Endothelial cell of umbilical vein (primary cell): Measurements from ENCODE around the gene CBX6. TPM values are rescaled to one million over a fixed set of nuclear protein-coding genes. Genes with fewer than 3 reads are reported as not detected.

Experiments used
- BruUV-seq: library from RNA; stranded (reverse); fragments of 400-500 nt; replicated peaks from 2 replicates; lab custom pipeline; 2021; lab: Mats Ljungman, UMichigan
- CTCF ChIA-PET: fragments of 300-600, 350-600 bp; sonication (Branson Sonifier 250); formaldehyde crosslinking; loops from one replicate; lab custom pipeline; 2021; ENCODE audit warnings: antibody characterized with exemption, inconsistent platforms; lab: Charles Lee
- POLR2A ChIA-PET: fragments of 300-600, 350-600 bp; sonication (Branson Sonifier 250); formaldehyde crosslinking; loops from one replicate; lab custom pipeline; 2021; ENCODE audit warnings: antibody characterized with exemption, inconsistent platforms; lab: Charles Lee
- DNase-seq: peaks from one replicate; pipeline ENCODE4 v3.0.0-alpha.2; 2011; ENCODE audit warnings: low read depth, low spot score
- FAIRE-seq: peaks from 2 replicates; lab custom pipeline; 2011; peaks lifted over from hg19 to GRCh38; lab: Jason Lieb, UNC
- H2AFZ ChIP-seq: 2 replicates; pipeline ENCODE4 v1.6.0; 2012; ENCODE audit warnings: low read depth, low read length, control low read depth, inconsistent platforms
- H3K27ac ChIP-seq: 2 replicates; pipeline ENCODE4 v1.5.1; 2011; ENCODE audit warnings: low read depth, mild to moderate bottlenecking, control low read depth, low read length, moderate library complexity; ENCODE audit not compliant: insufficient read depth
- H3K27me3 ChIP-seq, 2 experiments: 2 replicates each; pipeline versions ENCODE4 v1.6.0 to v1.6.1; 2011; ENCODE audit warnings: low read length in 2 of 2, mixed read lengths in 1 of 2; ENCODE audit not compliant: control insufficient read depth in 2 of 2, insufficient read depth in 2 of 2
- H3K36me3 ChIP-seq, 2 experiments: 2 replicates in 1 of 2; 3 replicates in 1 of 2; pipeline ENCODE4 v1.5.1; 2011; ENCODE audit warnings: low read length in 2 of 2, mild to moderate bottlenecking in 1 of 2, moderate library complexity in 1 of 2; ENCODE audit not compliant: control insufficient read depth in 2 of 2, insufficient read depth in 2 of 2; ENCODE audit errors: extremely low read depth in 1 of 2
- H3K4me1 ChIP-seq: 3 replicates; pipeline ENCODE4 v1.5.1; 2011; ENCODE audit warnings: mild to moderate bottlenecking, low read length; ENCODE audit not compliant: control insufficient read depth, insufficient read depth; ENCODE audit errors: extremely low read depth
- H3K4me2 ChIP-seq: 2 replicates; pipeline ENCODE4 v1.6.1; 2011; ENCODE audit warnings: low read length, control low read depth, mixed read lengths; ENCODE audit not compliant: insufficient read depth
- H3K4me3 ChIP-seq, 3 experiments: fragments of 200-600 bp in 1 of 3; sonication (generic), shearing (Covaris generic) in 1 of 3; replicated peaks in 1 of 3; 2 replicates each; pipeline ENCODE4 v1.5.1; 2011 to 2016; ENCODE audit warnings: control low read depth in 3 of 3, low read length in 3 of 3, mild to moderate bottlenecking in 2 of 3, inconsistent platforms in 1 of 3, low read depth in 1 of 3, moderate library complexity in 1 of 3; ENCODE audit not compliant: insufficient read depth in 1 of 3
- H3K79me2 ChIP-seq: 2 replicates; pipeline ENCODE4 v1.6.0; 2012; ENCODE audit warnings: low read length, inconsistent platforms; ENCODE audit not compliant: control insufficient read depth, insufficient read depth
- H3K9ac ChIP-seq: replicated peaks from 2 replicates; pipeline ENCODE3; 2011; ENCODE audit warnings: low read length, control low read depth; ENCODE audit not compliant: insufficient read depth; ENCODE audit errors: extremely low read depth
- H3K9me1 ChIP-seq: replicated peaks from 3 replicates; pipeline ENCODE4 v1.6.0; 2011; ENCODE audit warnings: mild to moderate bottlenecking, low read length; ENCODE audit not compliant: control insufficient read depth, insufficient read depth; ENCODE audit errors: extremely low read depth
- H3K9me3 ChIP-seq: replicated peaks from 2 replicates; pipeline ENCODE4 v1.5.1; 2012; ENCODE audit warnings: low read length, inconsistent platforms; ENCODE audit not compliant: control insufficient read depth, insufficient read depth
- H4K20me1 ChIP-seq: replicated peaks from 2 replicates; pipeline ENCODE3; 2011; ENCODE audit warnings: mild to moderate bottlenecking, low read length; ENCODE audit not compliant: control insufficient read depth, insufficient read depth; ENCODE audit errors: extremely low read depth
- EZH2 ChIP-seq: IDR thresholded peaks from 2 replicates; pipeline ENCODE4 v1.6.1; 2012; ENCODE audit warnings: borderline replicate concordance, low read depth, mild to moderate bottlenecking, moderate library complexity, low read length, inconsistent platforms; ENCODE audit not compliant: severe bottlenecking
- FOS ChIP-seq: IDR thresholded peaks from 2 replicates; pipeline ENCODE4 v1.6.1; 2011; ENCODE audit warnings: mild to moderate bottlenecking, low read length, moderate library complexity, borderline replicate concordance; ENCODE audit not compliant: insufficient read depth
- GATA2 ChIP-seq: IDR thresholded peaks from 2 replicates; pipeline ENCODE4 v1.7.0; 2011; ENCODE audit warnings: low read depth, mild to moderate bottlenecking, moderate library complexity, mixed read lengths, low read length; ENCODE audit not compliant: insufficient read length, insufficient read depth
- JUN ChIP-seq: IDR thresholded peaks from 2 replicates; pipeline ENCODE4 v1.6.1; 2011; ENCODE audit warnings: borderline replicate concordance, low read depth; ENCODE audit not compliant: insufficient read length, insufficient read depth
- MYC ChIP-seq: IDR thresholded peaks from one replicate; pipeline ENCODE4 v1.6.1; 2011; ENCODE audit warnings: mild to moderate bottlenecking, low read depth, low read length
- POLR2A ChIP-seq: IDR thresholded peaks from 2 replicates; pipeline ENCODE4 v1.6.1; 2012; ENCODE audit warnings: low read depth, mild to moderate bottlenecking, control low read depth, low read length
- POLR2AphosphoS5 ChIP-seq: IDR thresholded peaks from 2 replicates; pipeline ENCODE4 v1.6.1; 2012; ENCODE audit warnings: low read depth, mild to moderate bottlenecking, control low read depth, low read length, moderate library complexity; ENCODE audit not compliant: insufficient read depth
- dilution Hi-C: fragments of 300-500 bp; cut with MboI; formaldehyde crosslinking; loops from one replicate; pipeline ENCODE4 v1.15.0; 2019; ENCODE audit warnings: low sequenced_read_pairs; ENCODE audit not compliant: extremely low pct_ligation_motif_present
- intact Hi-C: fragments of 100-400 bp; cut with micrococcal nuclease; formaldehyde crosslinking; loops from one replicate; pipeline ENCODE4 v1.10.0; 2022
- polyA plus RNA-seq, 4 experiments: library from polyadenylated mRNA; depleted of rRNA in 3 of 4; stranded (reverse) in 3 of 4; unstranded in 1 of 4; fragments of >200 nt; gene quantifications; 2 replicates each; pipeline versions ENCODE4 v1.2.1 to v1.2.3, GENCODE V29; 2011 to 2012; ENCODE audit warnings: missing spikeins in 1 of 4
- total RNA-seq: library from RNA; stranded (reverse); gene quantifications from 2 replicates; pipeline ENCODE4 v1.2.3, GENCODE V29; 2021
- TF ChIP-seq, protein P1 (sequence below), 2 donors: IDR thresholded peaks; 1 replicate in 1 of 2; 2 replicates in 1 of 2; pipeline ENCODE4 v1.5.1; 2011; ENCODE audit warnings: low read length in 2 of 2, mild to moderate bottlenecking in 2 of 2, moderate library complexity in 2 of 2, control low read depth in 1 of 2, inconsistent platforms in 1 of 2, low read depth in 1 of 2; ENCODE audit not compliant: insufficient read depth in 1 of 2; ENCODE audit errors: extremely low read depth in 1 of 2
- TF ChIP-seq, protein P2 (sequence below): IDR thresholded peaks from 2 replicates; pipeline ENCODE4 v1.6.1; 2011; ENCODE audit not compliant: insufficient read depth, insufficient read length

CBX6 gene
- total and polyA plus RNA-seq, 2 donors (not counting 3 experiments of a cell fraction or from before 2014, with no cell fraction given): 14.9 to 62.6 TPM

GRCh38 chr22:38861927-38862326 lies 10.1 kb downstream of the CBX6 start:
- no peaks in the 10 kb centered on the region for H3K9me1 ChIP-seq
- no peak for TF ChIP-seq GATA2
- TF ChIP-seq JUN: no peak
- TF ChIP-seq POLR2AphosphoS5: no peak
- TF ChIP-seq MYC: no peak
- TF ChIP-seq FOS: no peak
- no peak for TF ChIP-seq POLR2A
- TF ChIP-seq, protein P1, sequence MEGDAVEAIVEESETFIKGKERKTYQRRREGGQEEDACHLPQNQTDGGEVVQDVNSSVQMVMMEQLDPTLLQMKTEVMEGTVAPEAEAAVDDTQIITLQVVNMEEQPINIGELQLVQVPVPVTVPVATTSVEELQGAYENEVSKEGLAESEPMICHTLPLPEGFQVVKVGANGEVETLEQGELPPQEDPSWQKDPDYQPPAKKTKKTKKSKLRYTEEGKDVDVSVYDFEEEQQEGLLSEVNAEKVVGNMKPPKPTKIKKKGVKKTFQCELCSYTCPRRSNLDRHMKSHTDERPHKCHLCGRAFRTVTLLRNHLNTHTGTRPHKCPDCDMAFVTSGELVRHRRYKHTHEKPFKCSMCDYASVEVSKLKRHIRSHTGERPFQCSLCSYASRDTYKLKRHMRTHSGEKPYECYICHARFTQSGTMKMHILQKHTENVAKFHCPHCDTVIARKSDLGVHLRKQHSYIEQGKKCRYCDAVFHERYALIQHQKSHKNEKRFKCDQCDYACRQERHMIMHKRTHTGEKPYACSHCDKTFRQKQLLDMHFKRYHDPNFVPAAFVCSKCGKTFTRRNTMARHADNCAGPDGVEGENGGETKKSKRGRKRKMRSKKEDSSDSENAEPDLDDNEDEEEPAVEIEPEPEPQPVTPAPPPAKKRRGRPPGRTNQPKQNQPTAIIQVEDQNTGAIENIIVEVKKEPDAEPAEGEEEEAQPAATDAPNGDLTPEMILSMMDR (IDR thresholded peaks at IDR 0.05; ENCODE audit: extremely low read depth in 1 of 2, insufficient read depth in 1 of 2, low read depth in 1 of 2, low read length in 2 of 2): no peak
- TF ChIP-seq EZH2: no peak
- TF ChIP-seq, protein P2, sequence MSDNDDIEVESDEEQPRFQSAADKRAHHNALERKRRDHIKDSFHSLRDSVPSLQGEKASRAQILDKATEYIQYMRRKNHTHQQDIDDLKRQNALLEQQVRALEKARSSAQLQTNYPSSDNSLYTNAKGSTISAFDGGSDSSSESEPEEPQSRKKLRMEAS: no peak
- H4K20me1 ChIP-seq: no peaks in the 10 kb centered on the region
- no peak overlapping the region for H2AFZ ChIP-seq
- H3K9me3 ChIP-seq: no peaks in the 10 kb centered on the region
- intact Hi-C loops (no loop called here), dilution Hi-C loops (no loop called here)
- H3K79me2 ChIP-seq: no peaks in the 10 kb centered on the region
- H3K4me1 ChIP-seq: peaks cover 18% of the 10 kb centered on the region
- no peak for FAIRE-seq
- POLR2A ChIA-PET: interaction anchor here (0.6 kb wide), 1 partner anchor 279 kb away, joined by 4 read pairs; no protein-coding TSS in a partner anchor
- H3K4me2 ChIP-seq: no peak overlapping the region
- no peak for DNase-seq
- H3K27me3 ChIP-seq: no peaks in the 10 kb centered on the region
- no peak overlapping the region for H3K4me3 ChIP-seq
- no peak overlapping the region for H3K27ac ChIP-seq
- no peak overlapping the region for H3K9ac ChIP-seq
- BruUV-seq: no TSS peak
- CTCF ChIA-PET: interaction anchor here (0.8 to 6.3 kb wide), 4 partner anchors 9 to 141 kb away, joined by 3 to 63 read pairs (median 8); no protein-coding TSS in a partner anchor
- H3K36me3 ChIP-seq: no peaks in the 10 kb centered on the region
